GM21619 (cell line): Measurements from ENCODE around the gene ARMC2.
"Not testable (repeated sequence)": the region's sequence is repeated elsewhere in the genome, so short reads cannot be mapped to it uniquely, and the experiment has no call there.

ENCODE experiments used
- ATAC-seq: cut with Tn5 transposase; IDR thresholded peaks from one replicate; pipeline ENCODE4 v1.9.1; 2021; ENCODE audit not compliant: unreplicated experiment

The ARMC2 gene

DNA sequence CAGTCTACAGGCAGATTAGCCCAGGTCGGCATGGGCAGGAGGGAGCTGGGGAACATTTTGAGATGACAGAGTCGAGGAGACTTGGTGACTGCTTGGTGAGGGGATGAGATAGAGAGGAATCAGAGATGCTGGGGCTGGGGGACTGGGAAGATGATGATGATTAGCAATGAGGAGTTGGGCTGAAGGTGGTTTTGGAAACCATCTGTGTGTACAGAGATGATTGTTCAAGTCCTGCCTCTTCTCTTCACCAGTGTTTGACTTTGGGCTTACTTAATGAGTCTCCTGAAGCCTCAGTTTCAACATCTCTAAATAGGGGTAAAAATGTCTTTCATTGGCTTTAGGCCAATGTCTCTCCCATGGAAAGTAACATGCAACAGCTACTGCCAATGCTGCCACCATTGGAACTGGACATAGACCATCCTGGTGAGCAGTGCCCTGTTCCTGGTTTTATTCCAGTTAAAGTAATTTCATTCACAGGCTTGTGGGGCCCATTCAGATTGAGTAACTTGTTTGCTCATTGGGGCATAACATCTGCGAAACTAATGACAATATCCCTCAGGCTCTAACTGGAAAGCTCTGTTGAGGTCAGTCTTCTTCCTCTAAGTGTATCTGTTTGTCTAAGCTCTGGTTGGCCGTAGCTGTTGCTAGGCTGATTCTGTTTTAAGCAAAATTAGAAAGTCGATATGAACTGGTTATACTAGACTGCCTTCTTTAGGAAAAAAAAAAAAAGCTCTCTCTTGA lies 99.1 kb downstream of the ARMC2 start:
- ATAC-seq: no peak

DNA sequence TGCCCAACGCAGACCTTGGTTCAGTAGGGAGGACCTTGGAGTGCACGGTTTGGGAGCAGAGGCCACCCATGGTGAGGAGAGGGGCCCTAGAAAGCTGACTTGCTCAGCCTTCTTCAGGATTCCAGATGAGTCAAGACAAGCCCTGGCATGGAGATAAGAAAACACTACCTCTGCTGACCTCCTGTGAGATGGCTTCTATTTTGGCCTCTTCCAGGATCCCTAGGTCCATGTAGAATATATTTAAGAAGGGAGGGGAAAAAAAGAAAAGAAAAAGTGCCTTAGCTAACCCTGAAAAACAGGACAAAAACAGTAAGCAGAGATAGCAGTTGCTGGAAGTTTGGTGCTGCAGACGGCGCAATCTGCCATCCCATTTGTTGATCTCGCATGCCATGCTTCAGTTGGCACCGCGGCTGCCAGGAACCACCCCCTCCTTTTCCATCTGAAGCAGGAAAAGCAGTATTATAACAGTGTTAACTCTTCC lies 100.0 kb downstream of the ARMC2 start:
- ATAC-seq: no peak

DNA sequence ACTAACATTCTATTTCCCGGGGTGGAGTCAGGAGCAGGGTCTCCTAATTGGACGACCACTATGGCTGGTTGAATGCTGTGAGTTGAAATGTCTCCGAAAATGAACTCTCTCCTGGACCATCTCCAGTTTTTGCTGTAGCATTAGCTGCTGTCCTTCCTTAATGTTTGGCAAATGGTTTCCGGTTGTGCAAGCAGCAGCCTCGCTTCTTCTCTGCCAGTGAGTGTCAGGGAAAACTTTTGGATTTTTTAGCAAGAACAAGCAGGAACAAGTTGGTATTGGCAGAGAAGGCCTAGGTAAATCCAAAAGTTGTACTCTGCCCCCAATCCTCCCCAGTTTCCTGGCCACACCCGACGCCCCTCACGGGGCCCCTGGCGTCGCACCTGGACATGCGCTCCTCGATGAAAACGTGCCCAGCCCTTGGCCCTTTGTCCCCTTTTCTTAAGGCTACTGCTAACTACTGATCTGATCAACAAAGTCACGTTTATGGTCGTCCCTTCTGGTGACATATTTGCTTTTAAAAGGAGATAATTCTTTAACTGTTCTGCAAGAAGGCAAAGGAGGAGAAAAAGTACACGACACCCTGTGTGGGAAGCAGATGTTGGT lies 103.2 kb downstream of the ARMC2 start:
- no peak for ATAC-seq

DNA sequence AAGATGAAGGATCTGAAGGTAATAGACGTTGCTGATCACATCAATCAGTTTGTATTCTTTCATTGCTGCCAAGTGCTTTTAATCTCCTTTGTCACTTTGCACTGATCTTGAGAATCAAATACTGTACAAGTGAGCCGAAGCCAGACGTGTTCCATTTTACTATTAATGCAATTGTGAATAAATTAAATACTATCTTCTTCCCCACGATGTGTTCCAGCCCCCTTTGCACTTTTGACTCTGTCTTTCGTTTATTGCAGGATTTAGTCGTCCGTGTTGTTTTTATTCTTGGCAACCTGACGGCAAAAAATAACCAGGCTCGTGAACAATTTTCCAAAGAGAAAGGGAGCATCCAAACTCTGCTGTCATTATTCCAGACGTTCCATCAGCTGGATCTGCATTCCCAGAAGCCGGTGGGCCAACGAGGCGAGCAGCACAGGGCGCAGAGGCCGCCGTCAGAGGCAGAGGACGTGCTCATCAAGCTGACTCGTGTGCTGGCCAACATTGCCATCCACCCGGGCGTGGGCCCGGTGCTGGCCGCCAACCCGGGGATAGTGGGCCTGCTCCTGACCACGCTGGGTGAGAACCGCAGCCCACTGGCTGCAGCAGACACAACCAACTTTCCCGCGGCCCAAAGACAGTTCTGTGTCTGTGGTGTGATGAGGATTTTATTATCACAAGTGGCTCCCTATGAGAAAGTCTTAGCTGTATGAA lies 104.7 kb downstream of the ARMC2 start:
- no peak for ATAC-seq

DNA sequence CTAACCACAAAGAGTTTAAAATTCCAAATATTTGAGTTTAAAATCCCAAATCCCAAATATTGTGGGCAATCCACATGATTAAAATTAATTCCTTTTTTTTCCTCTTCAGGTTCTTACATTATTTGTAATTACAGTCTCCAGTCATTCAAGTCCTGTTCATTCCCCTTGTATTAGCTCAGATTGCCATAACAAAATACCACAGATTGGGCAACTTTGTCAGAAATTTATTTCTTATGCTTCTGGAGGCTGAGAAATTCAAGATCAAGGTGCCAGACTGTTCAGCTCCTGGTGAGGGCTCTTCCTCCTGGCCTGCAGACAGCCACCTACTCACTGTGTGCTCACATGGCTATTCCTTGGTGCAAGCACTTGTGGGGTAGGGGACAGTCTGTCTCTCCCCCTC lies 105.5 kb downstream of the ARMC2 start:
- no peak for ATAC-seq

DNA sequence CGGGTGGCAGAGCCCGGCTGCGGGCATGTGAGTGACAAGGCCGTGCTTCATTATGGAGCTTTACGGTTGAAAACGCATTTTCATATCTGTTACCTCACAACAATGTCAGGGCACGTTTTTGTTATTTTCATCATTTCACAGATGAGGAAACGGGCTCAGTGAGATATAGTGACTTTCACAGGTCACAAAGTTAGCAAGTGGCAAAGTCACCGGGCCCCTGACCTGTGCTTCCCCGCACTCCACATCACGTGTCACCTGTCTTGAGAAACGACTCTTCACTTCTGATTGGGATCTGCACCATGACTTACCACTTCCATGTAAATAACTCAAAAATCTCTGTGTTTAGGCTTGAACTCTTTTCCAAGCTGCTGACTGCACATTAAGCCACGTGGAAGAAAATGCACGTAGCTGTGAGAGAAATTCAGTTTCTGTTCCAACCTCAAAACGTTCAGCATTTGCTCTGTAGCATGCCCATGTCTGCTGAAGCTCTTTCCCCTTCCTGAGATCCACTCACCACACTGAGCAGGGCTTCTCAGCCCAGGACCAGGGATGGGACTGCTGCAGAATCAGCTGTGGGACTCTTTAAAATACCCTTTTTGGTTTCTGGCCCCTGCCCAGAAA lies 107.2 kb downstream of the ARMC2 start:
- no peak for ATAC-seq

DNA sequence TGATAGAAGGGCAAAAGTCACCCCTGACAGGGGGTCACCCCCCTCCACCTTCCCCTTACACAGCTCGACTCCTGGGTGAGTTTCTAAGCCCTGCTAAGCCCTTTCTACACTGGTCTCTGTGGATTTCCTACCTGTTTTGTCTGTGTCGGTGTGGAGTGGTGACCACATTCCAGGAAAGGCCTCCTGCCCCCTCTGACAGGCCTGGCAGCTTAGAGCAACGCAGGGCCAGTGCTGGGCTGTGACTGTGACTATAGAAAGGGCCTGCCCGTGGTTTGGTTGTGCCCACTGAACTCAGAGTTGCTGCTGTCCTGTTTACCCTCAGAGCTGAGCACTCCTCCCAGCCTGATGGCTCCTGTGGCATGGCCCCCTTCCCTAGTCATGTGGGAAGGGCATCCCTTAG lies 109.0 kb downstream of the ARMC2 start:
- ATAC-seq: no peak

DNA sequence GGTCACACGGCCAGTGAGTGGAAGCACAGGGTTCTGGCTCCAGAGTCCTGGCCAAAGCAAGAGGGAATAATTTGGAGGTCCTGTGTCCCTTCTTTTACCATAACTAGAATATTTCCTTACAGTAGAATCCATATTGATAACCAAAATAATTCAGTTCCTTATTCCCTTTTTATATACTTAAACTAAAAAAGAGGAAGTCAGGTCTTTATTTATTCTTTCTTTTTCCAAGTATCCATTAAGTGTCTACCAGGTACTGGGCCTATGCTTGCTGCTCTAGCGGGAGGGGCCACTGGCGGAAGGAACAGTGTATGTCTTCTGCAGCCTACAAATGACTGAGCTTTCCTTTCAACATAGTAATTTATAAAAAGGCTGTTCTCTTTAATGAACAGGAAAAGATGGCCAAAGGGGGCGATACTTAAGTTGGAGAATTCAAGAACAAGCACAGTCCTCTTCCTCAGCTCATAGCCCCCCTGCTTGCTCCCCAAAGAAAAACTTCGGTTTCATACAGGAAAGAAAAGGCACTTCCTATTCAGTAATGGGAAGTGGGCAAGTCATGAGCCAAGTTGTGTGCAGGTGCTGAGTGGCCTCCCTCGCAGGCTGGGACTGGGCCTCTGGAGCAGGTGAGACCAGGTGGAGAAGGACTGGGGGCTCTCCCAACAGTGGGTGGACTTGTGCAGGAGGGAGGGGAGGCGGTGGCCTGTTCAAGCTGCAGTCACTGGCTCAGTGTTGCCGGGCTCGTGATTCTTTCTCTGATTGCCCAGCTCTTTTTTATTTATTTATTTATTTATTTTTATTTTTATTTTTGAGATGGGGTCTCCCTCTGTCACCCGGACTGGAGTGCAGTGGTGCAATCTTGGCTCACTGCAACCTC lies 110.9 kb downstream of the ARMC2 start:
- ATAC-seq: no peak

DNA sequence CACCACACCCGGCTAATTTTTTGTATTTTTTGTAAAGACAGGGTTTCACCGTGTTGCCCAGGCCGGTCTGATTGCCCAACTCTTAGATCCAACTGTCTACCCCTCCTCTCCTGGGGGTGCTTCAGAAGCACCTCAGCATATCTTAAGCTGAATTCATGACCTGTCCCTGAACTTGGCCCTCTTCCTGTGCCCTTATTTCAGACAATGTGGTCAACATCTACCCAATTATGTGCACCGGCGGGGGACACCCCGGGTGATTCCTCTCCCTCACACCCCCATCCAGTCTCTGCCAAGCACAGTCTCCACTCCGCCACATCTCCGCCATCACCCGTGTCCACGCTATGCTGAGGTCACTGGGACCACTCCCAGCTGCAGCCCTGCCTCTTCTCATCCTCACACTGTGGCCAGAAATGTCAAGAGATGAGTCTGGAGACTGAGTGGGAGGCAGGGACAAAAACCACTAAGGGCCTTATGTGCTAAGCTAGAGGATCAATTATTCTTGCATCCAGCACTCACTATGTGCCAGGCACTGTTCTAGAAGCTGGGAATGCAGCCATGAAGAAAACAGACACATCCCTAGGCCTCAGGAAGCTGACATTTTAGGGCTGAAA lies 111.9 kb downstream of the ARMC2 start:
- ATAC-seq: no peak

DNA sequence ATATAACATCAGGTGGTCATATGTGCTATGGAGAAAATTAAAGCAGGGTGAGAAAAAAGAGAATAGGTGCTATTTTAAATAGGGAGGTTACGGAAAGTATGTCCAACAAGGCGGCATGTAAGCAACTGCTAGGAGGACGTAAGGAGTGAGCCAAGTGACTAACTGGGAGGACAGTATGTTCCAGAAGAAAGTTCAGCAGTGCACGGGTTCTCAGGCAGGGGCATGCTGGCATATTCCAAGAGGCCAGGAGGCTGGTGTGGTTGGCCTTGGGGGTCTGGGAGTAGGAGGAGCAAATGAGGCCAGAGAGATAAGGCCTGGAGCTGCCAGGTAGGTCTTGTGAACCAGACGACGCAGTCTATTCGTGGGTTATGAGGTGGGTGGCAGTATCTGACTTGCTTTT lies 112.4 kb downstream of the ARMC2 start:
- no peak for ATAC-seq

DNA sequence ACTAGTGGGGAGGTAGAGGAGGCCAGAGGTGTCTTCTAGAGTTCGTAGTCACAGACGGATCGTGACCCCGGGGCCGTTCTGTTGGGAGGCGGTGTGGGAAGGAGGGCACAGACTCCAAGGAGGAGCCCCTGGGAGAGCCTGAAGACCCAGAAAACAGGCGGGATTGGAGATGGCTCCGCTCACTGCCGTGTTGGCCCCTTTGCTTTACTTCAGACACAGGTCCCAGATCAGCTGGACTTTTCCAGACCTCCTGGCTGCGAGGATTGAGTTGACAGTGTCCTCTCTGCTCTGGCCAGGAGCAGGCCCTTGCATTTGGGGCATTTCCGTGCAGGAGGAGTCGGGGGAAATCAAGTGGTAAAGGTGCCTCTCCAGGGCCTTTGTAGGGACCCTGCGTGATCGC lies 112.9 kb downstream of the ARMC2 start:
- no peak for ATAC-seq

DNA sequence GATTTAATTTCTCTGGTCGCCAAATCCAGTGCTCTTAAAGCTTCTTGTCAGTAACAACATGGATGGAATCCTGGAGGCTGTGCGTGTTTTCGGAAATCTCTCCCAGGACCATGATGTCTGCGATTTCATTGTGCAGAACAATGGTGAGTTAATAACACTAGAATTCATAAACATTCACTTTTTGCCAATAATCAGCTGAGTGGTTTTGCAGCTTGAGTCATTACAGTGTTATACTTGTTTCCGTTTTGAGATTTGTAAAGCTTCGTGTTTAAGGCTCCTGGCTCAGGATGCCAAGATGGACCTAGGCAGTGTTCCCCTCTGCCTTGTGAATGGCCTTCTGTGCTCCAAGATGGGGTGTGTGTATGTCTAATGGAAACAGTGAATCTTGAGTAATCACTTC lies 113.8 kb downstream of the ARMC2 start:
- ATAC-seq: no peak

DNA sequence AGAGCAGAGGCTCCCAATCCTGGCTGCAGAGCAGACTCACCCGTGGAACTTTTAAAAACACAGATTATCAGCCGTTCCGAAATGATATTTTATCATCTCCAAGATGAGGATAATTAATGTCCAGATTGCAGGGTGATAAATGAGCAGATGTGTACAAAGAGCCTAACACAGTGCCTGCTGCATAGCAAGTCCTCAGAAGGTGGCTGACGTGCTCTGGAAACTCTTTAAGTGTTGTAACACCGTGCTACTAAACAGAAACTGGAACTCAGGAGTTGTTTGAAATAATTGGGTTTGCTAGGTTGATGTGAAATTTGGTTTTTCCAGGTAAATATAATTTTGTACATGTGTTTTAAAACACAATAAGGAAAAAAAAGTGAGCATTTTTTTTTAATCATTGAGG lies 118.0 kb downstream of the ARMC2 start:
- no peak for ATAC-seq

DNA sequence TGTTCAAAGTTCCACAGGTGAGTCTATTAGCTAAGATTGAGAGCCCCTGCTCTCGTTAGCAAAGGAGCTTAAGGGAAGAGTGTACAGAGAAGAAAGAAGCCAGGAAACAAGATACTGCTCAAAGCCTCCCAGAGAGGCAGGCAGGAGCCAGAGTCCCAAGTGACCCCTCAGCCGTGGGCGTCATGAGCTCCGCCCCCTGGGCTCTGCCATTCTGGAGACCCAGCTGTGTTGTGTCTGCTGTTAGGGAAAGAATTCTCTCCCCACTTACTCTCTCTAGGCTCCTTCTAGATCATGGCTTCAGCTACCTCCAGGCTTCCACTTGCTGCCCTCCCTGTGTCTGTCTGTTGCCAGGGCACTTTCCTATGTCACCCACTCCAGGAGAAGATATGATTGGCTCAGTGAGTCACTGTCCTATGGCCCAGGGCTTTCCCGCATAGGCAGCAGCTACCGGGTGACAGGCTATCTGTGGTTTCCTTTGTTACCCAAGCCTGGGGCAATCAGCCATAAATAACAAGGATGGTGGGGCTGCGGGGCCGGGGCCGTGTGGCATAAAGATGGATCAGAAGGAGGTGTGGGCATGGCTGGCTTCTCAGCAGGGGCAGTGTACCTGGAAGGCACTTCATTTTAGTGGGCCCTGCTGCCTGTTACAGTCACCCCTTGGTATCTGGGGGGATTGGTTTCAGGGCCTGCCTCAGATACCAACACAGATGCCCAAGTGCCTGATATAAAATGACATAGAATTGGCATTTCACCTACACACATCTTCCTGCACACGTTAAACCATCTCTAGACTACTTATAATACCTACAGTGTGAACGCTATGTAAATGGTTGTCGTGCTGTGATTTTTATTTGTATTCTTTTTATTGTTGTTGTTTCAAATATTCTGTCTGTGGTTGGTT lies 118.9 kb downstream of the ARMC2 start:
- no peak for ATAC-seq

DNA sequence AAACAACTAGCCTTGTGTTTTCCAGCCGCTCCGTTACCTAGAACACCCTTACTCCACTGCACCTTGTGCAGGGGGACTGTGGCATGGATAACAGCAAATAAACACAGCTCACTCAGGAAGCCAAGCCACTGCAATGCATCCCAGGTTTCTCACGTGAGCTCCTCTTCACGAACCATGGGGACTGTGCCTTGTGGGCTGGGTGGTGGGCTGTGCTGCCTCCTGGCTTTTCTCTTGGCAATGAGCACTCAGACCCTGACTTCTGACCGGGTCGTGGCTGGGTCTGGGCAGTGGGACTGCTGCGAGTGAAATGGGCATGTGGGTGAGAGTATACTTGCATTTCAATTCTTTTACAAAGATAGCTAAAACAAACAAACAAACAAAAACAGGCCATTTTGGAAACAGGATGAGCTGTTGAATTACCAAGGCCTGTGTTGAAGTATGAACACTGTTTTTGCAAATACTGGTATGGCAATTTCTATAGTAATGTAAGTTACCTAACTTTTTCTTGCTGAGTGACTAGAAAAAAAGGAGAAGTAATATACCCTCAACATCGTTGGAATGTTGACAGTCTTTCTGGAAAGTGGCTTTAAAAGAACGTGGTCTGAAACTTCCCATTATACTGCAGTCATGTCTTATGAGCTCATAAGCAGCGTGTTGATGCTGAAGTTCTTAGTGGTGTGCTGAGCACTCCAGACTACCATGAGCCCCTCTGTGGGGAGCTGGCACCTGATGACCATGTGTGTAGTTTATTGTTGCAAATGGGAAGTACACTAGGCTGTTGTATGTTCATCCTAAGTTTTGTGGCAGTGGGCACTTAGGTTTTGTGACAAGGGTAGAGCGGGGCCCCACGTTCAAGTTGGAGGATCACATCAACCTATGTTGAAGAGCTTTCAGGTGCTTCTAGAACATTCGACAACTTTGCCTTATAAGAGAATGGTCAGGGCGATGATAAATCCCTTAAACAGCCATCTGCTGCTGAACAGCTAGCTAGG lies 120.4 kb downstream of the ARMC2 start:
- no peak for ATAC-seq

DNA sequence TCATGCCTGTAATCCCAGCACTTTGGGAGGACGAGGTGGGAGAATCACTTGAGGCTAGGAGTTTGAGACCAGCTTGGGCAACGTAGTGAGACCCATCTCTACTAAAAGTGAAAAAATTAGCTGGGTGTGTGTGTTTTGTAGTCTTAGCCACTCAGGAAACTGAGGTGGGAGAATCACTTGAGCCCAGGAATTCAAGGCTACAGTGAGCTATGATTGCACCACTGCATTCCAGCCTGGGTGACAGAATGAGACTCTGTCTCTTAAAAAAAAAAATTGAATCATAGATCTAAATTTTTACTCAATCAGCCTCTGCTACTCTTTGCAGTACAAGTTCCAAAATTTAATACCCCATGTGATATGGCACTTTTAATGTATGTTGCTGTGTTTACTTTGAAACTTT lies 121.6 kb downstream of the ARMC2 start:
- ATAC-seq: no peak

DNA sequence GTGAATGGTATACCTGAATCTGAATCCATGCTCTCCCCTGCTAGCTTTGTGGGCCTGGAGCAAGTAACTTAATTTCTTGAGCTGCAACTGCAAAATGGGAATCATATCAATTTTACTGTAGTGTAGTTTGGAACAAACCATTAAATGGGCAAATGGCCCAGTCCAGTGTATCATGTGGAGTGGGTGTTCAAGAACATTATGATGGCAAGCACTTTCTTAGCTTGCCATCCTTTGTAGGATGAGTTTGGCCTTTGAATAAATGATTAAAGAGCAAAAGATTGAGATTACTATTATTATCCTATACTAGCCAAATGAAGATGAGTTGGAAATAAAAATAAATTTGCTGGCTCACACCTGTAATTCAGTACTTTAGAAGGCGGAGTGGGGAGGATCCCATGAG lies 126.0 kb downstream of the ARMC2 start:
- no peak for ATAC-seq

DNA sequence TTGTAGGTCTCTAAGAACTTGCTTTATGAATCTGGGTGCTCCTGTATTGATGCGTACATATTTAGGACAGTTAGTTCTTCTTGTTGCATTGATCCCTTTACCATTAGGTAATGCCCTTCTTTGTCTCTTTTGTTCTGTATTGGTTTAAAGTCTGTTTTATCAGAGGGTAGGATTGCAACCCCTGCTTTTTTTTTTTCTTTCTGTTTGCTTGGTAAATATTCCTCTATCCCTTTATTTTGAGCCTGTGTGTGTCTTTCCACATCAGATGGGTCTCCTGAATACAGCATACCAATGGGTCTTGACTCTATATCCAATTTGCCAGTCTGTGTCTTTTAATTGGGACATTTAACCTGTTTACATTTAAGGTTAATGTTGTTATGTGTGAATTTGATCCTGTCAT lies 130.4 kb downstream of the ARMC2 start:
- ATAC-seq: not testable (repeated sequence)
